ENCODE results near the gene ZIC1. TPM values are rescaled to one million over a fixed set of nuclear protein-coding genes. Genes with fewer than 3 reads are reported as not detected.

The ZIC1 gene
- total and polyA plus RNA-seq, 2 of the 4 experiments (the other 2 are of a cell fraction): not detected

DNA sequence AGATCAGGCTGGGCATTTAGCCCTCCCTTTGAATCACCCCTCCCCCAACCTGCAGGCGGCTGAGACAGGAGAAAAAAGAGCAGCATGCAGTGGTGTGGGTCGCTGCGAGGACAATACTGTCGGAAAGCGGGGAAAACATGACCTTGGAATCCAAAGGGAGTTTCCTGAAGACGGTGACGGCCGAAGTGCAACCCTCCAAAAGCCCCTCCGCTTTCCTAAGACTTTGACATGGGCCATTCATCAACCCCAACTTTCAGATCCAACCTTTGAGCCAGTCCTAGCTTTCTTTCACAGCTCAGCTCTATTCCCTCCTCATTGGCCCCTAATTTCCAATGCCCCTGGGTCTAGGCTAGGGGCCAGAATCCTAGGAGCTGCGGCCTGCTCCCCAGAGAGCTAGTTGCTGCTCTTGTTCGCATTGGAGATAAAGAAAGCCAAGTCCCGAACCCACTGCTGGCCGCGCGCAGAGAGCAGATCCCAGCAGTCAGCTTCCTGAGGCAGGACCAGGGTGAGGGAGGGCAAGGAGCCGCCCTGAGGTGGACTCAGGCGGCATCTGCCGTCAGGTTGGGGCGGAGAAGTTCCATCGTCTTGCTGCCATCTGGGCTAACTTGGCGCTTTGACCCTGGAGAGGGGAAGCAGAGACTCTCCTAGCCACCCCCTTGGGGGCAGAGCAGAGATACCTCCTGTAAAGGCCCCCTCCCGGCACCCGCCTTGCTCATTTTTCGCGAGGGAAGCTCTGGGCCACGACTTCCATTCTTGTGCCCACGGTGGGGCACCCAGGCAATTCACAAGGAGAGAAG lies 3.7 kb upstream of the ZIC1 start:
- POLR2A ChIA-PET (ENCODE audit: unreplicated experiment): no interaction called here
- 8% methylated on average over 13 of the region's 27 CpGs; no CpG with 5 or more reads in 1 of the 2 experiments for WGBS, 2 experiments (ENCODE audit: extremely low coverage in 2 of 2, insufficient read length in 1 of 2)
- no peak overlapping the region for H3K18ac ChIP-seq (ENCODE audit: low read depth, low read length)

More for the DNA sequence above, 3.7 kb upstream of the ZIC1 start:
- H3K9me3 ChIP-seq (ENCODE audit: control insufficient read depth, insufficient read depth, low read length): peaks cover 16% of the 10 kb centered on the region
- intact Hi-C loops (cut with micrococcal nuclease): no loop called here
- no peaks in the 10 kb centered on the region for H3K79me1 ChIP-seq (ENCODE audit: low read depth in 1 of 2, low read length in 2 of 2)
- H3K14ac ChIP-seq (replicated peaks; ENCODE audit: low read depth, low read length): no peak overlapping the region
- H3K9ac ChIP-seq (ENCODE audit: low read depth, low read length): no peak overlapping the region
- H2AK9ac ChIP-seq (replicated peaks; ENCODE audit: low read depth, low read length, poor library complexity): no peak overlapping the region
- no peak for TF ChIP-seq RCOR1 (IDR thresholded peaks at IDR 0.05; ENCODE audit: insufficient replicate concordance, low read length)
- H3K23ac ChIP-seq (ENCODE audit: low read depth, low read length): no peak overlapping the region
- no peak overlapping the region for H3K4me2 ChIP-seq (ENCODE audit: low read depth, low read length)
- CTCF ChIA-PET: no interaction called here
- H3K27ac ChIP-seq (ENCODE audit: insufficient read depth, low read length): no peak overlapping the region
- no peak overlapping the region for H4K91ac ChIP-seq (ENCODE audit: insufficient read depth, low read depth, low read length)
- no peak overlapping the region for H2BK15ac ChIP-seq (ENCODE audit: low read depth, low read length)
- no peak overlapping the region for H4K8ac ChIP-seq (ENCODE audit: low read depth in 2 of 2, low read length in 2 of 2)
- H3K36me3 ChIP-seq (ENCODE audit: control insufficient read depth, insufficient read depth, low read length): no peaks in the 10 kb centered on the region
- H4K20me1 ChIP-seq (ENCODE audit: insufficient read depth, low read length): no peaks in the 10 kb centered on the region
- no peak overlapping the region for H2BK5ac ChIP-seq (ENCODE audit: low read depth, low read length, poor library complexity, severe bottlenecking)
- no peak for ATAC-seq (ENCODE audit: low read depth)
- H2BK20ac ChIP-seq (ENCODE audit: low read depth, low read length): no peak overlapping the region
- dilution Hi-C loops (cut with HindIII; ENCODE audit: low sequenced_read_pairs, unreplicated experiment): no loop called here
- no peak for DNase-seq
- H4K5ac ChIP-seq (ENCODE audit: low read depth, low read length): no peak overlapping the region
- peaks cover 82% of the 10 kb centered on the region for H3K27me3 ChIP-seq (ENCODE audit: control insufficient read depth, insufficient read depth, low read length)
- H3K4ac ChIP-seq (ENCODE audit: low read depth, low read length): no peak overlapping the region
- no peak overlapping the region for H2AK5ac ChIP-seq (ENCODE audit: low read depth, low read length)
- H3K4me3 ChIP-seq (ENCODE audit: insufficient read depth, low read depth, low read length): no peak overlapping the region
- 0 out of 2 replicates have a peak, but pooled peaks cover under 1% of the 10 kb centered on the region for H3K9me1 ChIP-seq (ENCODE audit: insufficient read depth, low read length)
- BruUV-seq (replicated peaks): no TSS peak
- H2BK120ac ChIP-seq (ENCODE audit: low read depth, low read length): no peak overlapping the region
- in situ Hi-C loops (cut with MboI; ENCODE audit: low sequenced_read_pairs): no loop called here
- no peak overlapping the region for H3K56ac ChIP-seq (ENCODE audit: extremely low read depth, insufficient read depth, low read length)
- no peak overlapping the region for H2AFZ ChIP-seq (replicated peaks; ENCODE audit: low read length, poor library complexity)
- H3K4me1 ChIP-seq (ENCODE audit: control insufficient read depth, insufficient read depth, low read length): no peaks in the 10 kb centered on the region

Data from IMR-90 (cell line).